ENCODE data around the gene AP1S2.

DNA sequence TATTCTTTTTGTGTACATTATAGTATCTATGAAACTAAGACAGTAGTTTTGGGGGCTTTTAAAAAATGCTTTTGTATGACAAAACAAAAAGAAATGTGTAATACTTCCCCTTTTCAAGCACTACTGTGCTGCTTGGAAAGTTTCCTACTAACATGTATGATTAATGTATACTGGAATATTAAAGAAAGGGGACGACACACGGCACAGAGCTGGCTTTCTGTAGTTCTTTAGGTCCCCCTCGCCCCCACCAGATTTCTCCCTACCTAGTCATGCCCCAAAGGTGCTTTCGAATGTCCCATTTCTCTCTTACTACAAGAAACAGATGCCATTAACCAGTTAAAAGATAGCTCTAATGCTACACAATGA, 1.6 kb upstream of the AP1S2 start:
- TF ChIP-seq, protein P1, sequence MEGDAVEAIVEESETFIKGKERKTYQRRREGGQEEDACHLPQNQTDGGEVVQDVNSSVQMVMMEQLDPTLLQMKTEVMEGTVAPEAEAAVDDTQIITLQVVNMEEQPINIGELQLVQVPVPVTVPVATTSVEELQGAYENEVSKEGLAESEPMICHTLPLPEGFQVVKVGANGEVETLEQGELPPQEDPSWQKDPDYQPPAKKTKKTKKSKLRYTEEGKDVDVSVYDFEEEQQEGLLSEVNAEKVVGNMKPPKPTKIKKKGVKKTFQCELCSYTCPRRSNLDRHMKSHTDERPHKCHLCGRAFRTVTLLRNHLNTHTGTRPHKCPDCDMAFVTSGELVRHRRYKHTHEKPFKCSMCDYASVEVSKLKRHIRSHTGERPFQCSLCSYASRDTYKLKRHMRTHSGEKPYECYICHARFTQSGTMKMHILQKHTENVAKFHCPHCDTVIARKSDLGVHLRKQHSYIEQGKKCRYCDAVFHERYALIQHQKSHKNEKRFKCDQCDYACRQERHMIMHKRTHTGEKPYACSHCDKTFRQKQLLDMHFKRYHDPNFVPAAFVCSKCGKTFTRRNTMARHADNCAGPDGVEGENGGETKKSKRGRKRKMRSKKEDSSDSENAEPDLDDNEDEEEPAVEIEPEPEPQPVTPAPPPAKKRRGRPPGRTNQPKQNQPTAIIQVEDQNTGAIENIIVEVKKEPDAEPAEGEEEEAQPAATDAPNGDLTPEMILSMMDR (IDR thresholded peaks at IDR 0.05 in 8 of 11, conservative IDR thresholded peaks at IDR 0.05 in 3 of 11) = no peak
- TF ChIP-seq POLR2A (IDR thresholded peaks at IDR 0.05) = no peak

All from spleen (tissue), 7 donors.